WERI-Rb-1 (cell line): ENCODE results near the gene ITPRIP.

ENCODE experiments used
- DNase-seq: peaks from one replicate; pipeline ENCODE4 v3.0.0-alpha.2; 2020
- H3K27ac ChIP-seq: fragments of 250-450 bp; sonication (Bioruptor Pico); 2 replicates; pipeline ENCODE4 v1.5.1; 2020; ENCODE audit warnings: mild to moderate bottlenecking, moderate library complexity
- H3K27me3 ChIP-seq: fragments of 250-450 bp; sonication (Bioruptor Pico); 2 replicates; pipeline ENCODE4 v1.5.1; 2021; ENCODE audit warnings: mild to moderate bottlenecking, low read depth, moderate library complexity; ENCODE audit not compliant: insufficient read depth, severe bottlenecking
- H3K36me3 ChIP-seq: fragments of 250-450 bp; sonication (Bioruptor Pico); 2 replicates; pipeline ENCODE4 v1.5.1; 2020; ENCODE audit warnings: mild to moderate bottlenecking, moderate library complexity
- H3K4me3 ChIP-seq: 2 replicates; pipeline ENCODE4 v1.5.1; 2011; ENCODE audit warnings: low read depth, mild to moderate bottlenecking, control low read depth, low read length
- H3K9me3 ChIP-seq: fragments of 250-450 bp; sonication (Bioruptor Pico); 2 replicates; pipeline ENCODE4 v1.5.1; 2021; ENCODE audit warnings: mild to moderate bottlenecking, moderate library complexity; ENCODE audit not compliant: severe bottlenecking
- CTCF ChIP-seq: IDR thresholded peaks from 2 replicates; pipeline ENCODE4 v1.5.1; 2011; ENCODE audit warnings: low read depth, mild to moderate bottlenecking, control low read depth, inconsistent platforms, low read length

Gene ITPRIP

GRCh38 chr10:104329735-104330134 lies 8.5 kb downstream of the ITPRIP start:
- H3K9me3 ChIP-seq, result no peaks in the 10 kb centered on the region
- H3K4me3 ChIP-seq, result no peak overlapping the region
- no peak for TF ChIP-seq CTCF
- no peaks in the 10 kb centered on the region for H3K27me3 ChIP-seq
- DNase-seq, result no peak
- H3K36me3 ChIP-seq, result no peaks in the 10 kb centered on the region
- H3K27ac ChIP-seq, result peak overlapping the region; percentile 83

DNA sequence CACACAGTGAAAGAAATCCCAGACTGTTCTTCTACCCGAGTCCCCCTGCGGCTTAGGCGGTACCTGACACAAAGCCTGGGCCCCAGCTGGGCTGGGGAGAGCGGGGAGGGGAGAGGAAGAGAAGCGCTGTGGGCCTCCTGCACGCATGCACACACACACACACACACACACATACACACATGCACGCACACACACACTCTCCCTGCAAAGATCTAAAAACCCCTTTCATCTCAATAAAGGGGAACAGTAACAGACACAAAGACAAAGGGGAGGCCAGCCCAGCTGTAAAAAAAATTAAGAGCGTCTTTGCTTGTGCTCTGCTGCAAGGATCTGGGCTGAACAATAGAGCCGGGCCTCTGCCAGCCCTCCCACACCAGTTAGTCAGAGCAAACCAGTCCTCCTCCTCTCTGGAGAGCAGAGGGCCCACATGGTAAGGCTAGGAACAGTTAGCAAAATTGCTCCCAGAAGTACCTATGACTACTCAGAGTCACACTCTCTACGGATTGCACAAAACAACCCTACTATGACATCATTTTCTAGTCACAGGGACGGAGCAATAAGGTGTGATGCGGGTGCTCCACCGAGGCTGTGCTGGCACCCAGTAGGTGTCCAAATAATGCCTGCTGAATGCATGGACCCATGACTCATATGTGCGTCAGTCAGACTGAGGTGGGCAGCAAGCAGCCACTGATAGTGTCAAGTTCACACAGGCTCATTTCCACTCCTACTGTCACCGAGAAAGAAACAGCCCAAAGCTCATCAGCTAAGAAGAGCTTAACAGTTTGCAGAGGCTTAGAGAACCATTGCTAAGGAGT lies 9.2 kb downstream of the ITPRIP start:
- DNase-seq, result peak; percentile 83
- Histone ChIP-seq H3K27me3 (no peaks in the 10 kb centered on the region), H3K9me3 (no peaks in the 10 kb centered on the region), H3K36me3 (no peaks in the 10 kb centered on the region), H3K27ac (peak overlapping the region; percentile 83), H3K4me3 (peak overlapping the region; percentile 26)
- no peak for TF ChIP-seq CTCF

- peak overlapping the region; percentile 83 for H3K27ac ChIP-seq
- no peaks in the 10 kb centered on the region for H3K36me3 ChIP-seq
Observed at GRCh38 chr10:104328646-104328895, 9.7 kb downstream of the ITPRIP start.

DNA sequence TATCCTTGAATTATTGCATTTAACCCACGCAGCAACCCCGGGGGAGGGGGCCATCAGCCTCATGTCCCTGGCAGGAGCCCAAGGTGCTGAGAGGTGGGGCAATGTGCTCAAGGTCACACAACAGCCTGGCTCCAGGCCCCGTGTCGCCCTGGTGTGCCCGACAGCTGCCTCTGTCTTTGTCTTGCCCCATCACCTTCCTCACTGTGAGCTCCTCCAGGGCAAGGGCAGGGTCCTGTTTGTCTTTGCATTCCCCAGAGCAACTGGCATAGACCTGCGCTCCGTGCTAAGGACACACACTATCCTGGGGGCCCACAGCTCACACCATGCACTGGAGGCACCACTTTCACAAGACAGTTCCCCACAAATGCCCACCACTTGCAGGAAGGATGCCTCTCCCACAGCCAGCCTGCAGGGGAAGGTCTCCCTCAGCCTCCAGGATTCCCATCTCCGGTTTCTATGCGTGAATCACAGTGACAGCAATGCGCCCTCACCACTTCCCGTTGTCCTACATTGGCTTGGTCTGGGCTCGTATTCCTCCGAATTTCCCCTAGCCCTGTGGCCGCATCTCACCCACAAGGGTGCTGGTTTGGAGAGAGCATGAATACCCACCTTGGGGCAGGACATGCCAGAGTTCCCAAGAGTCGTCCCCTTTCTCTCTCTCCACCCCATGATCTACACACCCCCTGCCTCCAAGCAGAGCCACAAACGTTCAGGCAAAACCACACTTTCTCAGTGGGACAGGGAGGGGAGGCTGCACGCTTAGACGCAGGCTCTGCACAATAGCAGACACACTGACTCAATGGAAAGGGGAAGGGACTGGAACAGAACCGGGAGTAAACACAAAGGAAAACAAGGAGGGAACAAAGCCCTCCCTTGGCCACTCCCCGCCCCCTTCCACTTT lies 10.3 kb downstream of the ITPRIP start:
- no peak for TF ChIP-seq CTCF
- DNase-seq, result no peak
- H3K36me3 ChIP-seq, result no peaks in the 10 kb centered on the region
- H3K9me3 ChIP-seq, result no peaks in the 10 kb centered on the region
- peak overlapping the region; percentile 83 for H3K27ac ChIP-seq
- no peaks in the 10 kb centered on the region for H3K27me3 ChIP-seq
- peak overlapping the region; percentile 26 for H3K4me3 ChIP-seq

More at GRCh38 chr10:104328646-104328895, 9.7 kb downstream of the ITPRIP start:
- peak overlapping the region; percentile 26 for H3K4me3 ChIP-seq
- no peak for TF ChIP-seq CTCF
- DNase-seq, result no peak
- no peaks in the 10 kb centered on the region for H3K27me3 ChIP-seq
- no peaks in the 10 kb centered on the region for H3K9me3 ChIP-seq

GRCh38 chr10:104326991-104327610 lies 11.2 kb downstream of the ITPRIP start:
- TF ChIP-seq CTCF, result no peak
- no peak overlapping the region for H3K4me3 ChIP-seq
- H3K27me3 ChIP-seq, result no peaks in the 10 kb centered on the region
- no peak overlapping the region for H3K27ac ChIP-seq
- DNase-seq, result no peak
- no peaks in the 10 kb centered on the region for H3K9me3 ChIP-seq
- no peaks in the 10 kb centered on the region for H3K36me3 ChIP-seq
